Stimulated activated CD4-positive, alpha-beta T cell treated with anti-CD3 and anti-CD28 coated beads, Interleukin-1b, Interleukin-23, amount 100 ng/mL, for 4 hours (primary cell): Measurements from ENCODE around the gene STK32C.

Source experiments
- DNase-seq, 2 donors: peaks; one replicate each; pipeline ENCODE4 v3.0.0-alpha.2; 2020; ENCODE audit warnings: low read depth in 2 of 2

Gene STK32C

DNA sequence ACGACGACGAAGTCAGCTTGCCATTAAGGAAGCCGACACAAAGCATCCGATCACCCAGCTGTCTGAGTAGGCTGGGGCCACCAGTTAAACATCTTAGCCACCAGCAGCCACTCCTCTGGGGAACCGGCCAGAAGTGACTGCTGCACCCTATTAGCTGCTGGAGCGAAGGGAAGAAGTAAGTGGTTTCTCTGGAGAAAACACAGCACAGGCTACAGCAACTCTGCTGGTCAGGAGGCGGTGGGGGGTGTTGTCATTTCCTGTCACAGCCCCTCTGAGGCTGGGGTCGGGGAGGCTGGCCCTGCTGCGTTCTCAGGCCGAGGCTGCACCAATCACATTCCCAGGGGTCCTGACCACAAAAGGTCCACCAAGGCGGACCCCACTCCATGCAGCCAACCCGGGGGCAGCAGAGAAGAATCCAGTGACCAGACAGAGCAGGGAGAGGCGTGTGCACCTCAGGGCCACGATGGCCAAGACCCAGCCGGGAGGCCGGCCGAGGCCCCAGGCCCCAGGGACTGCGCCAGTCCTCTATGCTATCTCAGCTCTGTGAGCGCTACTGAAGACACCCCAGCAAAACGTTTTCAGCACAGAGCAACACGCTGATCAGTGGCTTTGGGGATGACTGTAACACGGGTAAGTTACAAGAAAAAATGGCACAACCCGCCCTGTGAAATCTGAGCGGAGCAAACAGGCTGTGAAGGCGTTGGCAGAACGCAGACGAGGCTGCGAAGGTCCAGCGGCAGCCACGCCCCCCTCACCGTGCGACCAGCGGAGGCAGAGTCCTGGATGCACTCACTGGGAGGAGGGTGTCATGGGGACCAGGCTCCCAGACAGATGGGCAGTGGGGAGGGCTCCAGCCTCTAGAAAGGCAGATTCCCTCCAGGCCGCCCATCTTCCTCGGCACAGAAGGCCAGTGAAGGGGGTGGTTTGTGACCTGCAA, 24.8 kb downstream of the STK32C start:
- no peak for DNase-seq

DNA sequence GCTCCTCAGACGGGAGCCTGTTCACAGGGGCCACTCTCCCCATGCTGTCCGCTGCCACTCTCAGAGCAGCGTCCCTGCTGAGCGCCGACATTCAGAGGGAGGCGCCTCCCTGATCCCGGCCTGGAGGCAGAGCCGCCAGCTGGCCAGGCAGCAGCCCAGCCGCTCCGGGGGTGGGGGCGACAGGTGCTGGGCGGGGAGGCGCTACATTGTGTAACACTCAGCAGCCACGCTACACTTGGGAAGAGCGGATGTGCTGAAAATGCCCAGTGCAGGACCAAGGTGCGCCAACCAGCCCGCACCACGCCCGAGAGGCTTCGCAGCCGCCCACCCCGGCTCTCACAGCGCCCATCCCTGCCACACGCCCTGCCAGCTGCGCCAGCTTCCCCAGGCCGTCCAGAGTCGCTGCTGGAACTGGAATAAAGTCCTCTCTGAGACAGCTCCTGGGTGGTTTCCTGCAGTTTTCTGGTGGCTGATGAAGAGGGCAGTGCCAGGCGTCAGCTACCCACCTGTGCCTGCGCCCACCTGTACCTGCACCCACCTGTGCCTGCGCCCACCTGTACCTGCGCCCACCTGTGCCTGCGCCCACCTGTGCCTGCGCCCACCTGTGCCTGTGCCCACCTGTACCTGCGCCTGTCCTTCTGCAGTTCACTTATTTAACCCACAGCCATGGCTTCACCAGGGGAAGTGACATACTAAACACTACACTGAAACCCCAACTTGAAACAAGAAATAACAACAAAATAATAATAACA, 25.7 kb downstream of the STK32C start:
- DNase-seq = no peak

DNA sequence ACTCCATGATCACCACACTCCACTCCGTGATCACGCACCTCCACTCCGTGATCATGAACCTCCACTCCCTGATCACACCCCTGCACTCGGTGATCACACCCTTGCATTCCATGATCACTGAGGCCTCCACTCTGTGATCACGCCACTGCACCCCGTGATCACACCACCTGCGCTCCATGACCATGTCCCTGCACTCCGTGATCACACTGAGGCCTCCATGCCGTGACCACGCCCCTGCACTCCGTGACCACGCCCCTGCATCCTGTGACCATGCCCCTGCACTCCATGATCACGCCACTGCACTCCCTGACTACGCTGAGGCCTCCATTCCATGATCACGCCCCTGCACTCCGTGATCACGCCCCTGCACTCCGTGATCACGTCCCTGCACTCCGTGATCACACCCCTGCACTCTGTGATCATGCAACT, 27.1 kb downstream of the STK32C start:
- DNase-seq = no peak

DNA sequence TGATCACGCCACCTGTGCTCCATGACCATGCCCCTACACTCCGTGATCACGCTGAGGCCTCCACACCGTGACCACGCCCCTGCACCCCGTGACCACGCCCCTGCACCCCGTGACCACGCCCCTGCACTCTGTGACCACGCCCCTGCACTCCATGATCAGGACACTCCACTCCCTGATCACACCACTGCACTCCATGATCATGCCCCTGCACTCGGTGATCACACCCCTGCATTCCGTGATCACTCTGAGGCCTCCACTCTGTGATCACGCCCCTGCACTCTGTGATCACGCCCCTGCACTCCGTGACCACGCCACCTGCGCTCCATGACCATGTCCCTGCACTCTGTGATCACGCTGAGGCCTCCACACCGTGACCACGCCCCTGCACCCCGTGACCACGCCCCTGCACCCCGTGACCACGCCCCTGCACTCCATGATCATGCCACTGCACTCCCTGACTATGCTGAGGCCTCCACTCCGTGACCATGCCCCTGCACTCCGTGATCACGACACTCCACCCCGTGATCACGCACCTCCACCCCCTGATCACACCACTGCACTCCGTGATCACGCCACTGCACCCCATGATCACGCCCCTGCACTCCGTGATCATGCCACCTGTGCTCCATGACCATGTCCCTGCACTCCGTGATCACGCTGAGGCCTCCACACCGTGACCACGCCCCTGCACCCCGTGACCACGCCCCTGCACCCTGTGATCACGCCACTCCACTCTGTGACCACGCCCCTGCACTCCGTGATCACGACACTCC, 27.7 kb downstream of the STK32C start:
- DNase-seq = no peak

DNA sequence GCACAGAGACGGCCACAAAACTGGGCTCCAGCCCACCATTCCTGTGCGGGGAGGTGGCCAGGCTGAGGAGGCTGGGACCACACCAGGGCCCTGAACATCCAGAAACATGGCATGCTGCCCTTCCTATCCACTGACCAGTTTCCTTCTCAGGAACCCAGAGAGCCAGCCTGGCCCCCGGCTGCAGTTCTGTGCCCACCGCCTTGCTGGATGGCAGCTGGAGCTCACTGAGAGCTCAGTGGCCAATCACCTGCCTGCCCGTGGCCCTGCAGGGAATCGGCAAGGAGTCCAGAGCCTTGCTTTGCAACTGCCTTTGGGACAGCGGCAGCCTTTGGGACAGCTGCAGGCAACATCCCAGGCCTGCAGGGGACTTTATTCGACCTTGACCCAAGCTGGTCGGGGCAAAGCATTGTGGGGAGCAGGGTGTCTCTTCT, 30.4 kb downstream of the STK32C start:
- no peak for DNase-seq

DNA sequence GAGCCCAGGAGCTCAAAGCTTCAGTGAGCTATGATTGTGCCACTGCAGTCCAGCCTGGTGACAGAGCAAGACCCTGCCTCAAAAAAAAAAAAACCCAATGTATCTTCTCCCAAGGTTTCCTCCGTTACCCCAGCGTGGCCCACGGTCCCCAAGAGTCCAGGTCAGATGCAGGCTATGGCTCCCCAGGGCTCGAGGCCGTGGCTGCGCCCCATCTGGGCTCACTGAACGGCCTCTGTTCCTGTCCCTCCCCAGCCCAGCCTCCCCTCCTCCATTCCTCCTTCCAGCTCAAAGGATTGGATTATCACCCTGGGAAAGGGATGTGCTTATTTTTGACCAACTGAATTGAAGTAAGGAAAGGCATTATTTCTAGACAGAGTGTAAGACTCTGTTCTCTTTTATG, 31.0 kb downstream of the STK32C start:
- DNase-seq = no peak

DNA sequence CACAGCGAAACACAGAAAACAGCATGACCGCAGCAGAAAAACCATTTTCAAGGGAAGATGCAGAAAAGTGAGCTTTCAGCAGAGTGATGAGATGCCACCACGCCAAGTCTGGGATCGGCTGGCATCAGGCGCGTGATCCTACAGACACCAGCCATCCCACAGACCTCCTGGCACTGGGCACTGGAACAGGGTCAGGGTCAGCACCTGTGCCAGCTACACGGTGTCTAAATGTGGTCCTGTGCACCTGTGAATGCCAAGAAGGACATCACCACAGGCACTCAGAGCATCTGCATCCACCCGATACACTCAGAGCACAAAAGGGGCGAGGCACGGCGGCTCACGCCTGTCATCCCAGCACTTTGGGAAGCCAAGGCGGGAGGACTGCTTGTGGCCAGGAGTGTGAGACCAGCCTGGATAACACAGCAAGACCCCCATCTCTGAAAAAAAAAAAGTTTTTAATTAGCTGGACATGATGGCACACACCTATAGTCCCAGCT, 31.5 kb downstream of the STK32C start:
- DNase-seq = no peak

DNA sequence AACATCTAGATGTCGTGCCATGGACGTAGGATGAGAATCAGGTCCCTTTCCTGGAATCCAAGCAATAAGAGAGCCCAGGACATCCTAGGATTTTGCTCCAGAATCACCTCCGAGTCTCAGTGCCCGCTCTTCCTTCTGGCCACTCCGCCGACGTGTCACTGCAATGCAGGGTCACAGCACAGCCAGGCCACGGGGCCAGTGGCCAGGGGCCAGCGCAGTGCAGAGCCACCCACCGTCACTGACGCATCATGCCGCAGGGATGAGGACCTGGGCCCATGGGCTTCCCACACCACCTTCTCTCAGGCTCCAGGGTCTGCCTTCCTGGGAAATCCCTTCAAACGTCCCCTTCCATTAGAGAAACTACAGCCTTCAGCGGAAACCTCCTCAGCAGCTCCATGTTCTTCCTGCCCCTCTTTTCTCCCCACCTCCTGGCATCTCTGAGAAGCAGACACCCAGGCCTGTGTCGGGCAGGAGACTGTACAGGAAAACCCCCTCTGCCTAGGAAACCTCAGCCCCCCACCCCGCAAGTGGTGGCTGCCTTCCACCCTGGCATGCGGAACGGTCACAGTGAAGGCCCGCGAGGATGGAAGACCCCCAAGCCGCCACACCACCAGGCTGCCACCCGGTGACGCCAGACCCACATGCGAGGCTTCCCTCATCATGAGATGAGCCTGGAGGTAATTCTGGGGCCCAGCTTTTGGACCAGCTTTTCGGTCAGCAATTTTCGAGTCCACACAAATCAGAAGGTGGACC, 32.1 kb downstream of the STK32C start:
- no peak for DNase-seq

DNA sequence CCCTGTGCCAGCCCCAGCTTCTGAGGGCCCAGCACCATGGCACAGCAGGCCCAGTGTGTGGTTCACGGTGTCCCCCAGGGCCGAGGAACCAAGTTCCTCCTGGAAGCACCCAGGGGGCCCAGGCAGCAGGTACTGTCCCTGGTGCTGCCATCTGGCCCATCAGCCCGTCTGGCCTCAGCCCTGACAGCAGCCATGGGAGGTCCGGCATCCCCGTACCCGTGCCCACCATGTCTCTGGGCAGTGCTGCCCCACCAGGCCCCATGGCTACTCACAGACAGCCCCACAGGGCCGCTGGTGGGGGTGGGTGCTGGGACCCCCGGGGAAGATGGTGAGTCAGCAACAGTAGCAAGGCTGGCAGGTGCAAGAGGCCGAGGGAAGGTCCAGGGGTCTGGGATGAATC, 32.8 kb downstream of the STK32C start:
- no peak for DNase-seq

DNA sequence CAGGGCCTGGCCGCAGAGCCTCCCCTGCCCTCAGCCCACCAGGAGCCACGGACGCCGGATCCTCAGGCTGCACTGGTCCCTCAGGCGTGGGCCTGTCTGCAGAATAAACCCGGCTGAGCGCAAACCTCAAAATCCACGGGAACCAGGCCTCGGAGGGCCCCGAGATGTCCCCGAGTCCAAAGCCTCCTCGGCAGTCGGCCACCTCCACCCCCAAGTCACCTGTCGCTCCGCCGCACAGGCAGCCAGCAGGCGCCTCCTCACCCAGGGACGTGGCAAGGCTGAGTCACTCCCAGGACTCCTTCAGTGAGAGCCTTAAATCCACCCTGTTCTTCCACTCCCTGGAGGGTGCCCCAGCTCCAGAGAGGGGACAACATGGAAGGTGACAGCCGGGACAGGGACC, 33.2 kb downstream of the STK32C start:
- no peak for DNase-seq

DNA sequence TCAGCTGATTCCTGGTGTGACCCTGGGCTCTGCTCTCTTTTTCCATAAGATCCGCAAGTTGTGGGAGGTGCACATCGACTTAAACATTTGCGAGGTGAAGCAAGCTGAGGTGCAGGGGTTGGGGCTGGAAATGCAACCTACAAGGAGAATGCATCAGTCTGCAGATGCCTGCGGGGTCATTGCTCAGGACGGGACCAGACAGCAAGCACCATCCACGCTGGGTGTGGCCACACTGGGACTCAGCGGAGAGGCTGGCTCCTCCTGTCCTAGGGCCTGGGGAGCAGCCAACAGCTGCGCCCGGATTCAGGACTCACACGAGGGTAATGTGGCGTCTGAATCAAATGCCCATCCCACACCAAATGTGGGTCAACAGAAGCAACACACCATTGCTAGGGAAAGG, 33.8 kb downstream of the STK32C start:
- DNase-seq = no peak

DNA sequence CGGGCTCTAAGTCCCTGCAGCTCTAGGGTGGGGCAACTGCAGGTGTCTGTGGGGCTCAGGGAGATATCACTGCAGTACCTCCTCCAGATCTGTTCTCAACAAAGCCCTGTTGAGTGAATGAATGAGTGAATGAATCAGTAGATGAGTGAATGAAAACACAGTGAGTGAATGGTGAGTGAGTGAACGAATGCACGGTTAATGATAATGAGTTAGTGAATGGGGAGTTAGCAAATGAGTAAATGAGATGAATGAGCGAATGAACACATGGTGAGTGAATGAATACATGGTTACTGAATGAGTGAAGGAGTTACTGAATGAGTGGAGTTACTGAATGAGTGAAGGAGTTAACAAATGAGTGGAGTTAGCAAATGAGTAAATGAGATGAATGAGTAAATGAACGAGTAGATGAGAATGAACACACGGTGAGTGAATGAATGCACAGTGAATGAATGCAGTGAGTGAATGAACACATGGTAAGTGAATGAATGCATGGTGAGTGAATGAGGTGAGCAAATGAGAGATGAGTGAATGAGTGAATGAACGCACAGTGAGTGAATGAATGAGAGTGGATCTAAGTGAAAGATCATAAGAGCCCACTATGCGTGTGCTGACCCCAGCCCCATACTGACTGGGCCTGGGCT, 34.3 kb downstream of the STK32C start:
- no peak for DNase-seq

DNA sequence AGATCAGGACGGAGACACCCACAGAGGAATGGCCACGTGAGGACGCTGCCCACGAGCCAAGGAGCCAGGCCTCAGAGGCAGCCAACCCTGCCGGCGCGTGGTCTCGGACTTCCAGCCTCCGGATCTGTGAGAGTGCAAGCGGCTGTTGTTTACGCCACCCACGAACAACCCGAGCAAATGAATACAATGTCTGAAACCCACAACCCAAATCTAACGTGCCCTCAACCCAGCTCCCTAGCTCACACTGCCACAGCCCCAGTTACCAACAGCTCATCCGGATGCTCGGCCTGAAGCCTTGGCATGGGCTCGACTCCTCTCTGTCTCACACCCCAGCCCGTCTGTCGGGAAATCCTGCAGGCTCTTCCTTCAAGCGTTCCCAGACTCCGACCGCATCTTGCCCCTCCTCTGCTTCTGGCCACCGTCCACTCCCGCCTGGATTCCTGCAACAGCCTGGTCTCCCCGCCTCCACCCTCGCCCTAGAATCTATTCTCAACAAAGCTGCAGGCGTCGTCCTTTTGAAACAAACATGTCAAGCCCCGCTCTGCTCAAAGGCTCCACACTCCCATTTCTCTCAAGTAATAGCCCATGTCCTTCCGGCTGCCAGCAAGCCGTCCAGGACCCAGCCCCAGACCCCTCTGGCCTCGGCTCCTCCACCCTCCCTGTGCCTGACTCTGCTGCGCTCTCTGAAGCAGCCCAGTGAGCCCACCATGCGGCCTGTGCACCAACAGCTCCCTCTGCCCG, 35.3 kb downstream of the STK32C start:
- no peak for DNase-seq

DNA sequence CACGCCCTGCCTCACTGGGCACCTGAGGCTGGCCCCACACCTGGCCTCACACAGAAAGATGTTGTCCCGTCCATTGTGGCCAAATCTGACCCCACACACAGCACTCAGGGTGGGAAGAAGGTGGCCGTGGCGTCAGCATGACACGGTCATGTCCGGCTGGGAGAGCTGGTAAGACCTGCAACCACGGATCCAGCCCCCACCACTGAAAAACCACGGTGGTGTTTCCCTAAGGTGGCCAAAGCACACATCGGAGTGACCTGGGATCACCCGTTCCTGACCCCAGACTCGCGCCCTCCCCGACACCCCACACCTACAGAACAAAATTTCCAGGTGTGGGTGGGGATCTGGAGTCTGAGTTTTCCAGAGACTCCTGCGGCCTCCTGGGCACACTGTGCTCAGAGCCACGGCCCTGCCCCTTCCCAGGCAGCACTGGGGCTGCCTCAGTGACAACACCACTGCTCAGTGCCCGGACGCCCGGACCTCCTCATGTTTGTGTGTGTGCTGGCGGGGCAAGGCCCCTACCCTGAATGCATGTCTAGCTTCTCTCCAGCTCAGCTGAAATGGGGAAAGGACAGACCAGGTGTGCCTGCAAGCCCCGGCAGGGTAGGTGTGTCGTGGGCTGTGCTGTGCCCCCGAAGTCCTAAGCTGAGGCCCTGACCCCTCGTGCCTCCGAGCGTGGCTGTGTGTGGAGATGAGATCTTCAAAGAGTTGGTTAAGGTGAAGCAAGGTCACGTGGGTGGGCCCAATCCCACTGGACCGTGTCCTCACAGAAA, 36.1 kb downstream of the STK32C start:
- DNase-seq = no peak

DNA sequence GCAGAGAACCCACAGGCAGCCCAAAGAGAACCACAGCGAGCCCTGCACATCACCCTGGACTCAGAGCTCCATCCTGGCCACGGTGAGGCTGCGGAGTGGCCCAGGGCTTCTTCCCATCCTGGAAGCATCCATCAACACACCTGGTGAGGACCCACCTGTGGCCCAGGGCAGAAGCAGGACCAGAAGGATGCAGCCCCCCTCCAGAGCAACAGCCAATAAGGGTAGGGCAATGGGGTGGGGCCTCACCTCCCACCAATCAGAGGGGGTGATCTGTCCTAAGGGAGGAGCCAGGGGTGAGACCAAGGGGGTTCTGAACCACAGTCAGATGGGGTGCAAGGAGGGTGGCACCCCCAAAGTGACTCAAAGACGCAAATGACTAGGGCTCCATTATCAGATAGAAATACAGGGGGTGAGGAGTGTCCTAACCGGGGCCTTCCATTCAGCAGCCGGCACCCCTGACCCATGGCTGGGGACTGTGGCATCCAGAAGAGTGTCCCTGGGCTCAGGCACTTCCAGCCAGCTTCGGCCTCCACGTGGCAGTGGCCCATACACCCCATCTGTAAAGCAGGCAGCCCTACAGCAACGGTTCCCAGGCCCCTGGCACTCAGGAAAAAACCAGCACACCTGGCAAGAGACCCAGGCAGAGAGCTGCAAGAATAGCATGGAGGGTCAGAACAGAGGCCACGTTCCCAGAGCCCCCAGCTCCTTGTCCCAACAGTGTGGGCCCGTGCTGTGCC, 36.9 kb downstream of the STK32C start:
- no peak for DNase-seq

DNA sequence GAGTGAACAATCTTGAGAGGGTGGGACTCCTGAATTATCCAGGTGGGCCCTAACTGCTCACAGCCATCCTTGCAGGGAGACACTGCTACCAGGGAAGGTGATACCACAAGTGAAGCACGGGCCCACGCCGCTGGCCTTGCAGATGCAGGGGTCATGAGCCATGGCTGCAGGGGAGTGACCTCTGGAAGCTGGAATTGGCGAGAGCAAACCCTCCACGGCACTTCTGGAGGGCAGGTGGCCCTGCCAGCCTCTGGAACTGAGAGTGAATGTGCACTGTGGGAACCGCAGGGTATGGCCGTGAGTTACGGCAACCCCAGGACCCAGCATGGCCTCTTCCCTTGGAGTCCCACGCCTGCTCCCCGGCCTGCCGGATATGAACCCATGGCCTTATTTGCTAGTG, 37.5 kb downstream of the STK32C start:
- DNase-seq = no peak

DNA sequence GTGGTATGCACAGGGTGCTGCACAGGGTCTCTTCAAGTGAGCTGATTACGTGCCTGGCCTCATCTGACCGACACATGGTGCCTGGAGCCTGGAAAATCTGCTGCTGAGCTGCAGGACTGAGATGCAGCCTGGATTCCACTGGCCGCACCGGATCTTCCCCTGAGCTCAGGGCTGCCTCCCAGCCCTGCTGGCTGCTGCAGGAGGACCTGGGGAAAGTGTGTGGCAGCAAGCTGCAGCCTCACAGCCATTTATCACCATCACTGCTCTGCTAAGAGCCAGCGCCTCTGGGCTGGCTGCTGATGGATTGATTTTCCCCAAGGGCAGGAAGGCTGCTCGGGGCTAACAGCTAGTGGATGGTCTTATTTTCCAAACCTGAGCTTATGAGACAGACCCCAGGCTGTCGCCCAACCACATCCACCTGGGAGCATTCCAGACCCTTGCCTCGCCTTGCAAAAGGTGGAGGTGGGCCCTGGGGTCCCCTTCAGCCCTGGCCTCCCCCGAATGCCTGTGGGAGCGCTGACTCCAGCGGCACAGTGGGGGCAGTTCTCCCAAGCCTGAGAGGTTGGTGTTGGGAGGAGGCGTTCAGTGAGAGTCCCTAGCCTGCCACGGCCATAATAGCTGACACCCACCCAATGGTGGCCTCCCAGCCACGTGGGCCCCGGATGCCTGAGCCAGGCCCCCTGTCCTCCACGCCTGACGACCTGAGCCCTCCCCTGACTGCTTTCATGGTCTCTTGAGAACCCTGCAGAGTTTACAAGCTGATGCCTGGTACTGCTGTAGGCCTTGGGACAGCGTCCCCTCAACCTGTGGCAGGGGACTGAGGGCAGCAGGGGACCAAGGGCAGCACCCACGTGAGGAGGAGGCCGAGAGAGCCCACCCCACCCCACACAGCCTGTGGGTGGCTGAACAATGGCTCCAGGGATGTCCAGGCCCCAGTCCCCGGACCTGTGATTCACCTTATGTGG, 38.2 kb downstream of the STK32C start:
- DNase-seq = no peak
